H1 (cell line): ENCODE measurements around the gene PDE8A. TPM values are rescaled to one million over a fixed set of nuclear protein-coding genes. Genes with fewer than 3 reads are reported as not detected.

Experiments
- CTCF ChIA-PET: fragments of 300-600 bp; sonication (Branson Sonifier 250); formaldehyde crosslinking; loops from one replicate; lab custom pipeline; 2021; ENCODE audit not compliant: partially characterized antibody; lab: Charles Lee
- POLR2A ChIA-PET: fragments of 300-600 bp; sonication (Branson Sonifier 250); formaldehyde crosslinking; loops from one replicate; lab custom pipeline; 2021; ENCODE audit warnings: inconsistent platforms; ENCODE audit not compliant: partially characterized antibody; lab: Charles Lee
- DNase-seq, 2 experiments: peaks; one replicate each; pipeline versions ENCODE4 v3.0.0 to v3.0.0-alpha.2; 2010 to 2022; ENCODE audit warnings: low spot score in 2 of 2, low read depth in 1 of 2, mixed read lengths in 1 of 2
- FAIRE-seq: peaks from 2 replicates; lab custom pipeline; 2011; peaks lifted over from hg19 to GRCh38; lab: Jason Lieb, UNC
- H2AFZ ChIP-seq: 2 replicates; pipeline ENCODE4 v1.8.1; 2012; ENCODE audit warnings: low read length, inconsistent platforms
- H2AK5ac ChIP-seq: 2 replicates; pipeline ENCODE4 v1.6.1; 2013; ENCODE audit warnings: low read depth, low read length
- H2BK120ac ChIP-seq: replicated peaks from 2 replicates; pipeline ENCODE3; 2013; ENCODE audit warnings: low read depth, low read length, inconsistent platforms
- H2BK12ac ChIP-seq: 2 replicates; pipeline ENCODE4 v1.6.1; 2013; ENCODE audit warnings: low read depth, low read length
- H2BK15ac ChIP-seq: 2 replicates; pipeline ENCODE4 v1.6.1; 2013; ENCODE audit warnings: low read length
- H2BK20ac ChIP-seq: 2 replicates; pipeline ENCODE4 v1.6.1; 2013; ENCODE audit warnings: low read length
- H2BK5ac ChIP-seq: 2 replicates; pipeline ENCODE4 v1.6.1; 2013; ENCODE audit warnings: low read depth, low read length
- H3K14ac ChIP-seq: 2 replicates; pipeline ENCODE4 v1.6.1; 2013; ENCODE audit warnings: inconsistent platforms; ENCODE audit not compliant: insufficient read length
- H3K18ac ChIP-seq: 2 replicates; pipeline ENCODE4 v1.6.1; 2013; ENCODE audit warnings: low read length; ENCODE audit errors: extremely low read depth
- H3K23ac ChIP-seq: 2 replicates; pipeline ENCODE4 v1.6.1; 2013; ENCODE audit warnings: inconsistent platforms; ENCODE audit not compliant: insufficient read length
- H3K23me2 ChIP-seq: 2 replicates; pipeline ENCODE4 v1.6.1; 2013; ENCODE audit warnings: low read depth, low read length
- H3K27ac ChIP-seq: 2 replicates; pipeline ENCODE4 v1.6.1; 2011; ENCODE audit warnings: low read depth, low read length, inconsistent platforms
- H3K27me3 ChIP-seq, 4 experiments: replicated peaks in 1 of 4; 1 replicate in 1 of 4; 2 replicates in 3 of 4; pipeline versions ENCODE4 v1.6.1 to v1.8.1; 2011 to 2013; ENCODE audit warnings: low read length in 3 of 4, mild to moderate bottlenecking in 3 of 4, inconsistent platforms in 2 of 4, mixed read lengths in 2 of 4, moderate library complexity in 1 of 4; ENCODE audit not compliant: control insufficient read depth in 3 of 4, insufficient read depth in 3 of 4; ENCODE audit errors: extremely low read depth in 1 of 4
- H3K36me3 ChIP-seq, 4 experiments: 2 replicates each; pipeline versions ENCODE4 v1.6.1 to v1.8.1; 2011 to 2013; ENCODE audit warnings: mild to moderate bottlenecking in 4 of 4, low read length in 3 of 4, moderate library complexity in 2 of 4, control low read depth in 1 of 4, inconsistent platforms in 1 of 4; ENCODE audit not compliant: insufficient read depth in 4 of 4, control insufficient read depth in 2 of 4
- H3K4ac ChIP-seq: replicated peaks from 2 replicates; pipeline ENCODE3; 2013; ENCODE audit warnings: low read length, low read depth, mixed read lengths, inconsistent platforms; ENCODE audit not compliant: insufficient read length
- H3K4me1 ChIP-seq, 4 experiments: replicated peaks in 1 of 4; 1 replicate in 1 of 4; 2 replicates in 3 of 4; pipeline versions ENCODE4 v1.6.1 to v1.8.1; 2011 to 2013; ENCODE audit warnings: low read length in 3 of 4, inconsistent platforms in 2 of 4, mixed read lengths in 1 of 4; ENCODE audit not compliant: insufficient read depth in 4 of 4, control insufficient read depth in 3 of 4
- H3K4me2 ChIP-seq, 2 experiments: 2 replicates each; pipeline versions ENCODE4 v1.6.1 to v1.8.1; 2011 to 2013; ENCODE audit warnings: low read depth in 2 of 2, low read length in 2 of 2, control low read depth in 1 of 2, inconsistent platforms in 1 of 2, mild to moderate bottlenecking in 1 of 2; ENCODE audit not compliant: insufficient read depth in 1 of 2
- H3K4me3 ChIP-seq, 4 experiments: fragments of 200-600, 300-600 bp in 1 of 4; sonication (generic), shearing (Covaris generic), sonication (Bioruptor Twin) in 1 of 4; 2 replicates each; pipeline versions ENCODE4 v1.5.1 to v1.8.1; 2011 to 2016; ENCODE audit warnings: low read length in 4 of 4, low read depth in 3 of 4, control low read depth in 2 of 4, inconsistent platforms in 2 of 4, mild to moderate bottlenecking in 2 of 4, mixed read lengths in 1 of 4, moderate library complexity in 1 of 4; ENCODE audit not compliant: insufficient read depth in 2 of 4; ENCODE audit errors: extremely low read depth in 1 of 4
- H3K56ac ChIP-seq: replicated peaks from 2 replicates; pipeline ENCODE3; 2013; ENCODE audit warnings: low read depth, mild to moderate bottlenecking, mixed read lengths, low read length, inconsistent platforms; ENCODE audit not compliant: insufficient read length
- H3K79me1 ChIP-seq: 2 replicates; pipeline ENCODE4 v1.6.1; 2013; ENCODE audit warnings: low read depth, low read length, control low read depth
- H3K79me2 ChIP-seq, 2 experiments: 2 replicates each; pipeline versions ENCODE4 v1.6.1 to v1.8.1; 2012 to 2013; ENCODE audit warnings: low read length in 2 of 2, mild to moderate bottlenecking in 2 of 2, inconsistent platforms in 1 of 2; ENCODE audit not compliant: insufficient read depth in 2 of 2, control insufficient read depth in 1 of 2
- H3K9ac ChIP-seq, 4 experiments: replicated peaks in 1 of 4; 1 replicate in 1 of 4; 2 replicates in 3 of 4; pipeline versions ENCODE4 v1.6.1 to v1.8.1; 2011 to 2013; ENCODE audit warnings: low read depth in 3 of 4, low read length in 3 of 4, control low read depth in 2 of 4, mild to moderate bottlenecking in 2 of 4, moderate library complexity in 2 of 4, inconsistent platforms in 1 of 4; ENCODE audit errors: extremely low read depth in 1 of 4
- H3K9me3 ChIP-seq, 2 experiments: 2 replicates each; pipeline versions ENCODE4 v1.6.1 to v1.8.1; 2012 to 2013; ENCODE audit warnings: mild to moderate bottlenecking in 2 of 2, moderate library complexity in 2 of 2, control low read depth in 1 of 2, inconsistent platforms in 1 of 2, low read depth in 1 of 2, low read length in 1 of 2, mixed read lengths in 1 of 2; ENCODE audit not compliant: insufficient read depth in 2 of 2
- H4K20me1 ChIP-seq, 2 experiments: replicated peaks in 1 of 2; 2 replicates each; pipeline versions ENCODE3 to v1.8.1; 2011 to 2013; ENCODE audit warnings: inconsistent platforms in 2 of 2, low read length in 2 of 2, mild to moderate bottlenecking in 1 of 2; ENCODE audit not compliant: insufficient read depth in 2 of 2, control insufficient read depth in 1 of 2
- H4K5ac ChIP-seq: 2 replicates; pipeline ENCODE4 v1.6.1; 2013; ENCODE audit warnings: low read length, low read depth, mixed read lengths, inconsistent platforms; ENCODE audit not compliant: insufficient read length
- H4K8ac ChIP-seq: 2 replicates; pipeline ENCODE4 v1.8.0; 2013; ENCODE audit warnings: mild to moderate bottlenecking, moderate library complexity, low read length, inconsistent platforms; ENCODE audit not compliant: insufficient read depth; ENCODE audit errors: extremely low read depth
- H4K91ac ChIP-seq: replicated peaks from 2 replicates; pipeline ENCODE3; 2013; ENCODE audit warnings: low read length, mixed read lengths, inconsistent platforms; ENCODE audit not compliant: insufficient read length
- ATF2 ChIP-seq: IDR thresholded peaks from 2 replicates; pipeline ENCODE4 v1.6.1; 2012; ENCODE audit warnings: low read length, inconsistent platforms
- GABPA ChIP-seq: IDR thresholded peaks from 2 replicates; pipeline ENCODE4 v1.6.1; 2011; ENCODE audit warnings: mild to moderate bottlenecking, low read length, moderate library complexity, borderline replicate concordance; ENCODE audit not compliant: insufficient read depth
- KDM5A ChIP-seq: fragments of 200-600 bp; IDR thresholded peaks from 2 replicates; pipeline ENCODE4 v1.7.1; 2012; ENCODE audit warnings: mild to moderate bottlenecking, low read length, inconsistent platforms, mixed read lengths
- NRF1 ChIP-seq: IDR thresholded peaks from 2 replicates; pipeline ENCODE4 v1.6.1; 2011; ENCODE audit warnings: mild to moderate bottlenecking, low read depth, low read length, improper control_type of control experiment
- SIX5 ChIP-seq: IDR thresholded peaks from 2 replicates; pipeline ENCODE4 v1.6.1; 2011; ENCODE audit warnings: mild to moderate bottlenecking, low read depth, low read length
- SP4 ChIP-seq: IDR thresholded peaks from 2 replicates; pipeline ENCODE4 v1.6.1; 2012; ENCODE audit warnings: low read length, inconsistent platforms
- WGBS, 2 experiments: shearing (Covaris generic) in 1 of 2; methylation state at CpG; one replicate each; pipeline versions ENCODE4 v1.1.6 to v1.1.7; 2013 to 2015; ENCODE audit warnings: low lambda C conversion rate in 2 of 2, mixed read lengths in 2 of 2, inconsistent platforms in 1 of 2, low coverage in 1 of 2, missing lambda C conversion rate in 1 of 2; ENCODE audit not compliant: insufficient replicate concordance in 2 of 2, insufficient coverage in 1 of 2, insufficient read length in 1 of 2; ENCODE audit errors: extremely low coverage in 1 of 2, missing lambda C conversion rate in 1 of 2; 5-methylcytosine and 5-hydroxymethylcytosine counted together
- polyA plus RNA-seq, 7 experiments: library from polyadenylated mRNA; depleted of rRNA in 3 of 7; stranded (reverse) in 5 of 7; unstranded in 2 of 7; fragments of >200 nt in 5 of 7; fragments of 200-250 nt in 2 of 7; gene quantifications; 1 replicate in 5 of 7; 2 replicates in 1 of 7; 4 replicates in 1 of 7; pipeline versions ENCODE4 v1.2.1 to v1.2.3, GENCODE V29; 2011 to 2013; ENCODE audit warnings: missing spikeins in 2 of 7, mixed read lengths in 2 of 7
- total RNA-seq: library from RNA; stranded (reverse); fragmentation: NEBNext Ultra II Directional; extraction: Animal tissue kit (Norgen Biotek cat#: 25700); gene quantifications from 2 replicates; pipeline ENCODE4 v1.2.1, GENCODE V29; 2021

The PDE8A gene
- total and polyA plus RNA-seq, 2 of the 8 experiments (the other 6 are each of a cell fraction or from before 2014, with no cell fraction given): 6.9 to 7.8 TPM

GRCh38 chr15:85059734-85060133 lies 78.1 kb downstream of the PDE8A start:
- no peak overlapping the region for H3K14ac ChIP-seq
- H3K4me2 ChIP-seq: no peak overlapping the region
- H3K9me3 ChIP-seq: peaks cover 4 to 6% of the 10 kb centered on the region in 2 experiments; a peak in 1 of 4 replicates
- no peak overlapping the region for H2BK12ac ChIP-seq
- H3K9ac ChIP-seq: no peak overlapping the region
- no peak overlapping the region for H2BK5ac ChIP-seq
- no peak overlapping the region for H4K5ac ChIP-seq
- no peaks in the 10 kb centered on the region for H3K79me1 ChIP-seq
- H3K23ac ChIP-seq: no peak overlapping the region
- WGBS, 2 experiments: 71% methylated on average over 2 of the region's 2 CpGs; no CpG with 5 or more reads in 1 of the 2 experiments
- no peak overlapping the region for H2BK20ac ChIP-seq
- no peaks in the 10 kb centered on the region for H4K20me1 ChIP-seq
- DNase-seq: no peak
- no peak overlapping the region for H3K27ac ChIP-seq
- H3K23me2 ChIP-seq: no peaks in the 10 kb centered on the region
- H3K4me3 ChIP-seq: no peak overlapping the region
- H4K8ac ChIP-seq: no peak overlapping the region
- no peak overlapping the region for H2BK15ac ChIP-seq
- no peak overlapping the region for H2AK5ac ChIP-seq
- no peak overlapping the region for H3K4ac ChIP-seq
- H3K56ac ChIP-seq: no peak overlapping the region
- no peaks in the 10 kb centered on the region for H3K4me1 ChIP-seq
- no peaks in the 10 kb centered on the region for H3K79me2 ChIP-seq
- H2BK120ac ChIP-seq: no peak overlapping the region
- H3K18ac ChIP-seq: no peak overlapping the region
- no peaks in the 10 kb centered on the region for H3K27me3 ChIP-seq
- no peak overlapping the region for H4K91ac ChIP-seq
- H2AFZ ChIP-seq: no peak overlapping the region
- TF ChIP-seq SP4: no peak
- TF ChIP-seq ATF2: no peak
- no peak for TF ChIP-seq SIX5
- no peak for TF ChIP-seq GABPA
- TF ChIP-seq NRF1: no peak
- no peak for TF ChIP-seq KDM5A
- no peaks in the 10 kb centered on the region for H3K36me3 ChIP-seq
- POLR2A ChIA-PET: no interaction called here
- no peak for FAIRE-seq
- CTCF ChIA-PET: interaction anchor here (0.9 to 1.2 kb wide), 2 partner anchors 11 to 71 kb away, joined by 4 read pairs; no protein-coding TSS in a partner anchor
